NCI-H2081 (cell line): ENCODE results near the gene STUM.

Source experiments
- DNase-seq, 2 experiments: peaks; one replicate each; lab custom pipeline; 2025; lab: John Stamatoyannopoulos, UW

Gene STUM

GRCh38 chr1:226562989-226563388 lies 14.4 kb downstream of the STUM start:
- DNase-seq, result no peak

GRCh38 chr1:226563666-226564065 lies 15.1 kb downstream of the STUM start:
- no peak for DNase-seq

GRCh38 chr1:226565476-226565875 lies 16.9 kb downstream of the STUM start:
- no peak for DNase-seq

- no peak for DNase-seq
These were observed 17.7 kb downstream of the STUM start for GRCh38 chr1:226566234-226566633.

GRCh38 chr1:226566760-226567159 lies 18.2 kb downstream of the STUM start:
- no peak for DNase-seq

GRCh38 chr1:226568077-226568831 lies 19.7 kb downstream of the STUM start:
- no peak for DNase-seq

GRCh38 chr1:226568975-226569741 lies 20.6 kb downstream of the STUM start:
- no peak for DNase-seq

GRCh38 chr1:226569879-226570547 lies 21.4 kb downstream of the STUM start:
- DNase-seq, result no peak

GRCh38 chr1:226571893-226572292 lies 23.3 kb downstream of the STUM start:
- no peak for DNase-seq

GRCh38 chr1:226572325-226572726 lies 23.8 kb downstream of the STUM start:
- DNase-seq, result no peak

GRCh38 chr1:226574044-226574443 lies 25.5 kb downstream of the STUM start:
- no peak for DNase-seq

- DNase-seq, result no peak
These were observed 26.2 kb downstream of the STUM start for GRCh38 chr1:226574591-226575435.

GRCh38 chr1:226575436-226575720 lies 26.8 kb downstream of the STUM start:
- no peak for DNase-seq

- peak in 1 of 2 experiments; percentile 45 for DNase-seq
These were observed 27.3 kb downstream of the STUM start for GRCh38 chr1:226575739-226576378.

GRCh38 chr1:226576601-226577000 lies 28.0 kb downstream of the STUM start:
- DNase-seq, result no peak

GRCh38 chr1:226577401-226578180 lies 29.0 kb downstream of the STUM start:
- DNase-seq, result no peak

GRCh38 chr1:226578946-226579578 lies 30.5 kb downstream of the STUM start:
- no peak for DNase-seq

- DNase-seq, result no peak
These were observed 31.3 kb downstream of the STUM start for GRCh38 chr1:226579781-226580323.

GRCh38 chr1:226580625-226581270 lies 32.2 kb downstream of the STUM start:
- DNase-seq, result no peak
